Dermis microvascular lymphatic vessel endothelial cell (primary cell): ENCODE results near the gene FAM177B. TPM values are rescaled to one million over a fixed set of nuclear protein-coding genes. Genes with fewer than 3 reads are reported as not detected.

Experiments used
- DNase-seq, 2 donors: peaks; one replicate each; pipeline versions ENCODE4 v3.0.0 to v3.0.0-alpha.2; 2010; ENCODE audit warnings: low read depth in 2 of 2
- total RNA-seq: library from RNA; depleted of rRNA; stranded (reverse); fragments of >200 nt; gene quantifications from 2 replicates; pipeline ENCODE4 v1.2.1, GENCODE V29; 2014

FAM177B gene
- total RNA-seq, 1 donor from 2014 or later, result not detected

GRCh38 chr1:222785529-222785928 lies 48.5 kb downstream of the FAM177B start:
- no peak for DNase-seq

GRCh38 chr1:222786121-222786520 lies 49.1 kb downstream of the FAM177B start:
- peak; percentile 11 to 64 for DNase-seq

GRCh38 chr1:222787729-222788128 lies 50.7 kb downstream of the FAM177B start:
- no peak for DNase-seq

- DNase-seq, result no peak
Measured at GRCh38 chr1:222788402-222789156, 51.6 kb downstream of the FAM177B start.

- no peak for DNase-seq
Measured at GRCh38 chr1:222790115-222790514, 53.1 kb downstream of the FAM177B start.

GRCh38 chr1:222790520-222790919 lies 53.5 kb downstream of the FAM177B start:
- DNase-seq, result no peak

GRCh38 chr1:222791006-222791710 lies 54.2 kb downstream of the FAM177B start:
- DNase-seq, result peak in 1 of 2 donors; percentile 54

- DNase-seq, result peak; percentile 18 to 48
Measured at GRCh38 chr1:222792744-222793143, 55.7 kb downstream of the FAM177B start.

- DNase-seq, result no peak
Measured at GRCh38 chr1:222794656-222795474, 57.9 kb downstream of the FAM177B start.

GRCh38 chr1:222798116-222798515 lies 61.1 kb downstream of the FAM177B start:
- DNase-seq, result peak in 1 of 2 donors; percentile 51

- no peak for DNase-seq
Measured at GRCh38 chr1:222798975-222799374, 62.0 kb downstream of the FAM177B start.

Other genes starting within 250 kb of the FAM177B start
- gene HHIPL2, start 189.1 kb upstream of the FAM177B start, total RNA-seq, result not detected in 2 replicates
- gene TAF1A, start 147.3 kb upstream of the FAM177B start, total RNA-seq, result 2.4 and 2.8 TPM in 2 replicates
- 20.8 and 25.0 TPM in 2 replicates for gene MIA3, start 119.1 kb upstream of the FAM177B start, total RNA-seq
- gene AIDA, start 24.7 kb upstream of the FAM177B start, total RNA-seq, result 33.8 and 40.2 TPM in 2 replicates
- 29.1 and 34.1 TPM in 2 replicates for gene BROX, start 24.6 kb upstream of the FAM177B start, total RNA-seq
- gene DISP1, start 77.8 kb downstream of the FAM177B start, total RNA-seq, result 0.64 and 0.89 TPM in 2 replicates